Activated CD4-positive, alpha-beta T cell treated with anti-CD3 and anti-CD28 coated beads for 4 hours (primary cell): ENCODE measurements around the gene MICU1.

Source experiments
- DNase-seq, 2 donors: peaks; one replicate each; pipeline ENCODE4 v3.0.0-alpha.2; 2020

MICU1 gene

DNA sequence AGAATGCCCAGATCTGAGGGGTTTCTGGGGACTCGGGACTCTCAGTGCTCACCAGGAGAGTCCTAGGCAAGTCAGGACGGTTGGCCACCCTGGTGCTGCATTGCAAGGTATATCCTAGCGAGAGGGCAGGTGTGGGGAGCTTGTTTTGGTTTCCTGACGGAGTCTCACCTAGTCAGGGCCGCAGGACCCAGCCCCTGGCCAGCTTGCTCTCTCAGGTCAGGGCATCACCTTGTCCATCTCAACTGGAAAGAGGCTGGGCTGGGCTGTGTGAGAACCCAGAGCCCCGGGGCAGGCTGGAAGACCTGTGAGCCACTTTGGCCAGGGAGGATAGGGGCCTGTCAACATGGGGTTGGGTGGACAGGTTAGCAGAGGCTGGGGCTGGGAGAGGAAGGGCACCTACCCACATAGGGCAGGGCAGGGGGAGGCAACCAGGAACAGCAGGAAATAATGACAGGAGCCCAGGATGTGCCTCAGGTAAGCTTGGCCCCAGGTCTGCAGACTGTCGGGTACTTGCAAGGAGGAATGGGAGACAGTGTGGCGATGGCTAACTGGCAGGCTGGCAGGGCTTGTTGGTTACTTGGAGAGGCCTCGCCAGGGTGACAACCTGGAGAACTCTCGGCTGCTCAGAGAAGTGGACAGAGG is 302.6 kb downstream of the MICU1 start:
- DNase-seq, result no peak

DNA sequence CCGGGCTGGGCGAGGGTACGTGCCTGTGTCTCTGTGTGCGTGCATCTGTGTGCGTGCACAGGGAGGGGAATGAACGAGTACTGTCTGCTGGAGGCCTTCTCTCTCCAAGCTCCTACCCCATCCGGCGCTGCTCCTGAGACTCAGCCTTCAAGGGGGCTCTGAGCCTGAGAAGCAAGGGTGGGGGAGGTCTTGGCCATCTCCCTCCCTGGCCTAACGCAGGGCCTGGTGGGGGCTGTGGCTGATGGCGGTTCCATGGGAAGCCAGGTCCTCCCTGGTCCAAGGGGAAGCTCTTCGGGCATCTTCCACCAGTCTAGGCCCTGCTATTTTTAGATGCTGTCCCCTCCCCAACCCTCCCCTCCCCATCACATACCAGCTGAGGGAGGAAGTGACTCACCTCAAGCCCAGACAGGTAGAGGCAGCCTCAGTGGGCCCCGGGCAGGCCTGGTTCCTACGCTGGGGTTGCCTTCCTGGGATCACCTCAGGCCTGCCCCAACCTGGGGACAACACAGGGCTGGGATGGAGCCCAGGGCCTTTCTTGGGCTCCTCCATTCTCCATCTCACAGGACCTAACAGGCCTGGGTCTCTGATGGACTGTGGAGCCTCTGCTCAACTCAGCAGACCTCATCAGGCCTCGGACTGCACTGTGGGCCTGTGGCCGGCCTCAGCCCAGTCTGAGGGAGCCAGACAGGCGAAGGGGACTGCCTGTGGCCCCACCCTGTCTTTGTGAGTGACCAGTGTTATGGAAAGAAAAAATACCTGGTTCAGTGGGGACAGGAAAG is 303.4 kb downstream of the MICU1 start:
- DNase-seq, result peak; percentile 76 to 79

DNA sequence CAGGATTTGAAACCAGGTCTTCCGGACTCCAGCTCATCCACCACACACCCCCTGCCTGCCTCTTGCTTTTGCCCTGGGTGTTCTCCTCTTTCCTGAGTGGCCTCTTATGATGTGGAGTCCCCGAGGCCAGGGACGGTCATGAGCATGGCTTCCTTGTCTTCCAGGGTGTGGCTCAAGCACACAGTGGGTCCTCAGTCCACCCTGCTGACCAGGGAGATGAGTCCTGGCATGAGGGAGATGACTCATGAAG is 303.9 kb downstream of the MICU1 start:
- no peak for DNase-seq

DNA sequence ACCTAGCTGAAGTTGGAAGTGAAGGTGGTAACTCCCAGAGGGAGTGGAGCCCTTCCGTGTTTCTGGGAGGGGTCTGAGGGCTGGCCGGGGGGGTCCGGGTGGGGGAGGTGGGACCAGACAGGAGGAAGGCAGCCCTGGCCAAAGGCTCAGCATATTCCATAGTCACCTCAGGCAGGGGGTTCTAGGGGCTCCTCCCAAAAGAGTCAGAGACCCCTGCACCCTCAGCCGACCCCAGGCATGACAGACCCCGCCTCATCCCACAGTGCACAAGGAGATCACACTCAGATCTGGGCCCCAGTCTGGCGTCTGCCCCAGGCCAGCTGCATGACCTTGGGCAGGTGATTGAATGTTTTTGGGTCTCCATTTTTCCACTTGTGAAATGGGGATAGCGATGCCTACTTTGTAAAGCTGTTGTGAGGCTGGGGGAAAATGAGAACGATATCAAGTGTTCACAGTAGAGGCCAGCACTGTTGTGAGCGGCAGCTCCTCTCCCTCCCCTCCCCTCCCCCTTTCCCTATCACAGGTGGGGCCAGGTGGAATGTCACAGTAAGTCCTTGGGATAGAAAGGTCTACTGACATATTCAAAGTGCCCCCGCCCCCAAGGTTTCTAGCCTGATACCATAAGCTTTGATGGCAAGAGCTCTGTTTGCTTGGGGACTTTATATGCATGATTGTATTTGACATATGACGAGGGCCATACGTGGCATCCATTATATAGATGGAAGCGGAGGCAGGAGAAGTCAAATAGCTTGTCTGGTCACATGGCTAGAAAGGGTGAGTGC is 304.4 kb downstream of the MICU1 start:
- no peak for DNase-seq

DNA sequence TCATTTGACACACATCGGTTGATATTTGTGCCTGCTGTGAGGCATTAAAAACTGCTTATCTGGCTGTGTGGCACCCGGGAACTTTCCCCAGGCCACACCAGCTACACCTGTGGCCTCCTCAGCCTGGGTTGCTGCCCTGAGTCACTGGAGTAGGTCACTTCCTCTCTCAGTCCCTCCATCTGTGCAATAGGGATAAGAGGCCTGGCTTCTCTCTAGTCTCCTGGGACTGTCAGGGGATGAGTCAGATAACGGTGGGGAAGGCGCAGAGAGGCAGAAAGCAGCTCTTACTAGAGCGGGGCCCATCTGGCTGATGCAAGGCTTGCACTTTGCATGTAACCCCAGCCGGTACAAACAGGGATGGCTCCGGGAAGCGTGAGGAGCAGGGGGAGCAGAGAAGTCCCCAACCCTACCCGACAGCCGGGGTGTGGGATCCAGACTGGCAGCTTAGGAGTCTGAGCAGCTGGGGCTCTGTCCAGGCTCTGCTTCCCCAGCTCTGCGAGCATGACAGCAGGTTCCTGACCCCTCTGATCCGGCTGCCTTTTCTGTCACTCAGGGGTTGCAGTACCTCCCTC is 305.1 kb downstream of the MICU1 start:
- peak; percentile 70 to 72 for DNase-seq

DNA sequence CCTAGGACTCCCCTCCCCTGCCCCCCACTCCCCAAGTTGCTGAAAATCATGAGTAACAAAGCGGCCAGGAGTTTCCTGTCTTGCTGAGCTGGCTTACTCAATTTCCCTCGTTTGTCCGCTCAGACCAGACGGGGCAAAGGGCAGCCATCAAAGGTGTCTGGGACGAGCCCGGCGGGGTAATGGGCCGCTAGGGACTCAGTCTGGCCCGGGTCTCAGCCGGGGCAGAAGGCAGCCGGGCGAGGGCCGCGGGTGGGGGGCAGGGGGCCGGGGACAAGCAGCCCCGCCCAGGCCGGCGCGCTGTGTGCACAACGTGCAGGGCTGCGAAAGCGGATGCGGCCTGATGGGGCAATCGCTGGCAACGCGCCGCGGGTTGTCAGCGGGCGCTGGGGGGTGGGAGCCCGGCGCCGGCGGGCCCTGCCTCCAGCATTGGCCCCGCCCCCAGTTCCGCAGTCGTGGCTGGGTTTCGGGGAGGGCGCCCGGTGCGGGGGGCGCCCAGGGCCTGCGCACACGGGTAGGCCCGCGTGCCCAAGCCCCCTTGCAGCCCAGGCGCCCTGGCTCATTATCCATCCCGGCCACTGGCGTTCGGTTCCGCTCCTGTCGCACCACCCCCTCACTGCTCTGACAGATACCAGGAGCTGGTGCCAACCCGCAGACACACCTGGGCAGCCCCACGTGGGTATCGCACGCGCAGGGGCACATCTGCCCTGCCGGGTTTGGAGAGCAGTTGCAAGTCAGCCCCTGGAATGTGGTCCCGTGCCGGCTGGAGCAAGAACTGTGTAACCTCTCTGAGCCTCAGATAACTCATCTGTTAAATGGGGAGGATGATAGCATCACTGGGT is 306.2 kb downstream of the MICU1 start:
- DNase-seq, result peak; percentile 84 to 88

DNA sequence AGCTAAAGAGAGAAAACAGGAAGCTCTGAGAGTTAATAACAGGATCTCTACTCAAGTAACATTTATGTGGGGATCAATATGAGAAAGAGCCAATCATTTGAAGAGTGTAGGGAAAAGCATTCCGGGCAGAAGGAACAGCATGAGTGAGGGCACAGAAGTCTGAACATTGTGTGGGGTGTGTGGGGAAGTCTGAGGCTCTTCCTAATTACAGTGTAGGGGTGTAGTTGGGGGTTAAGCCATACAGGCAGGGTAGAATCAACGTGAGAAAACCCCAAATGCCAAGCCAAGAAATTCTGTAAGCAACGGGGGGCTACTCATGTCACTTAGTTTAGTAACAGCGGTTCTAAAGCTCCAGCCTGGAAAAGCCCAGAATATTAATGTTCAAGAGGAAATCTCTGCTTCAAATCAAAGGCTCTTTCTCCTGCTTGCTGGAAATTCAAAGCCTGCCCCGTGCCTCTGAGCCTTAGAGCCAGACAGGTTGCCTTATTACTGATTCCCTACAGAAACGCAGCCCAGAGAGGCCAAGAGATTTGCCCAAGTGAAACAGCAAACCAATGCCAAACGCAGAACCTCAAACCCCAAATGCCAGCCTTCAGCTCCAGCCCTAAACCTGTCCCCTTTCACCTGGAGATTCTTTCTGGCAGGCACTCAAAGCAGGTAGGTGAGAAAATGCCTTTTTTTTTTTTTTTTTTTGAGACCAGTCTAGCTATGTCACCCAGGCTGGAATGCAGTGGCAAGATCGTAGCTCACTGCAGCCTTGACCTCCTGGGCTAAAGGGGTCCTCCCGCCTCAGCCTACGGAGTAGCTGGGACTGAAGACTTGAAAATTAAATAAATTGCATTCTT is 307.2 kb downstream of the MICU1 start:
- DNase-seq, result no peak
